ENCODE data around the gene MRPL36.

- TF ChIP-seq CTCF (IDR thresholded peaks at IDR 0.05; ENCODE audit: extremely low read depth in 1 of 2, insufficient read depth in 1 of 2, low read depth in 1 of 2, low read length in 2 of 2) (no peak), POLR2A (IDR thresholded peaks at IDR 0.05; ENCODE audit: low read depth, low read length) (no peak)
These were observed 25.5 kb upstream of the MRPL36 start for GRCh38 chr5:1824903-1825841.

Measured in endothelial cell of umbilical vein (primary cell).